OCI-LY3 (cell line): ENCODE data around the gene DPCD.

Source experiments
- H2AFZ ChIP-seq: fragments of 200-600, 300-600 bp; shearing (Covaris generic); 2 replicates; pipeline ENCODE4 v1.6.0; 2014; ENCODE audit warnings: antibody characterized with exemption, low read depth, low read length
- H3K27ac ChIP-seq: fragments of 200-600, 300-600 bp; sonication (generic); 2 replicates; pipeline ENCODE4 v1.5.1; 2014; ENCODE audit warnings: mild to moderate bottlenecking, low read length, moderate library complexity, mixed read lengths
- H3K27me3 ChIP-seq: fragments of 200-600, 300-600 bp; sonication (generic); 2 replicates; pipeline ENCODE4 v1.6.1; 2014; ENCODE audit warnings: low read depth, low read length, mixed read lengths
- H3K36me3 ChIP-seq: fragments of 200-600, 300-600 bp; sonication (generic); replicated peaks from 2 replicates; pipeline ENCODE3; 2014; ENCODE audit warnings: low read depth, low read length, mixed read lengths
- H3K4me1 ChIP-seq: fragments of 300-600, 200-600 bp; sonication (generic); 2 replicates; pipeline ENCODE4 v1.6.1; 2014; ENCODE audit warnings: low read length, mixed read lengths
- H3K4me2 ChIP-seq: fragments of 200-600, 300-600 bp; sonication (generic); 2 replicates; pipeline ENCODE4 v1.6.1; 2014; ENCODE audit warnings: low read length, mixed read lengths
- H3K4me3 ChIP-seq: fragments of 300-600, 200-600 bp; sonication (generic); 2 replicates; pipeline ENCODE4 v1.5.1; 2014; ENCODE audit warnings: antibody characterized with exemption, mild to moderate bottlenecking, low read length, moderate library complexity
- H3K79me2 ChIP-seq: fragments of 300-600, 200-600 bp; shearing (Covaris generic); 2 replicates; pipeline ENCODE4 v1.6.1; 2014; ENCODE audit warnings: mild to moderate bottlenecking, low read length, mixed read lengths
- H3K9ac ChIP-seq: fragments of 300-600, 200-600 bp; shearing (Covaris generic); 2 replicates; pipeline ENCODE4 v1.6.0; 2014; ENCODE audit warnings: mild to moderate bottlenecking, low read length, moderate library complexity
- H3K9me3 ChIP-seq: fragments of 200-600, 300-600 bp; shearing (Covaris generic); 2 replicates; pipeline ENCODE4 v1.6.1; 2014; ENCODE audit warnings: low read length, mixed read lengths; ENCODE audit not compliant: insufficient read depth
- H4K20me1 ChIP-seq: fragments of 200-600, 300-600 bp; sonication (generic); 2 replicates; pipeline ENCODE4 v1.6.1; 2016; ENCODE audit warnings: low read length, mixed read lengths; ENCODE audit not compliant: insufficient read depth
- CTCF ChIP-seq: fragments of 200-600, 300-600 bp; sonication (generic); IDR thresholded peaks from 2 replicates; pipeline ENCODE4 v1.5.1; 2014; ENCODE audit warnings: antibody characterized with exemption, low read length, low read depth
- EZH2phosphoT487 ChIP-seq: fragments of 200-600 bp; shearing (Covaris generic); IDR thresholded peaks from 2 replicates; pipeline ENCODE4 v1.6.1; 2018; ENCODE audit warnings: antibody characterized with exemption, mixed run types, low read depth

DPCD gene

DNA sequence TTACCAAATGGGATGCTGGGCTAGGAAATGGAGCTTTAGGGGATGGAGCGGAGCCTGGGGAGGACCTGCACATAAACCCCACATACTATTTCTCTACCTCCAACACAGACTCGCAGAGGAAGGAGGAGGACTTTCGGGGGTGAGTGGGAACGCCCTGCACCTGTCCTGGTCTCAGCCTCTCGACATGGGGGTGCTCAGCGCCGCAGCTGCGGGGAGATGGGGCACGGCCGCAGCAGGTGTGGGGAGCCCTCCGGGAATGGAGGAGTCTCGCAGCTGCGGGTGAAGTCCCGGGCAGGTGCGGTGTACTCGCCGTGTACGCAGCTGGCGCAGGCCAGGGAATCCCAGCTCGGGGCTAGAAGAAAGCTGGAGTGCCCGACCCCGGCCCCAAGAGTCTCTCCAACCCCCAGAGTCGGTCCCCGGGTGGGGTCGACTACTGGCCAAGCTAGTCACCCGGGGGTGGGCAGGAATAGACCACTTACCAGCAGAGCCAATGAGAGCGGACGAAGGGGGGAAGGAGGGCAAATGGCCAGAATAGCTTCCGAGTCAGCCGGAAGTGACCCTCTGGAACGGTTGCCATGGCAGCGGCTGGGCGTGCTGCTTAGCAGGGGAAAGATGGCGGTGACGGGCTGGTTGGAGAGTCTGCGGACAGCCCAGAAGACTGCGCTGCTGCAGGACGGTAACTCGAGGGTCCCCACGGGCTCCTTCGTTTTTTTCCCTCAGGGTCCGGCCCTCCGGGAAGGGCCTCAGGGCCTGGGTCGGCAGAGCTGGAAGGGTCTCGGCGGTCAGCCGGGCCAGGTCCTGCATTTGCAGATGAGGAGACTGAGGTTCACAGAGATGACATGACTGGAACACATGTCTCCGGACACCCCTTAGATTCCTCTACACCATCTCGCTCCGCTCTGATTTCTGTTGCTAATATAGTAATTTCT is at the start of gene DPCD, which contains the start of gene POLL:
TSS of gene DPCD (plus strand) at position 597 of the 929 bp plus-strand sequence. CDS start at position 613, 16 bp downstream.
TSS of gene POLL (minus strand) at position 533 of the 929 bp plus-strand sequence. CDS start 897 bp downstream, outside the sequence.
- Histone ChIP-seq H3K4me3 (peak within 1 kb of the TSS; percentile 98), H3K27me3 (no peaks in the 10 kb centered on the region), H3K79me2 (peaks cover 9% of the 10 kb centered on the region), H2AFZ (peak within 1 kb of the TSS; percentile 71; the same call in 1 of the 2 replicates), H3K9ac (peak within 1 kb of the TSS; percentile 75), H3K4me2 (peak within 1 kb of the TSS; percentile 91), H4K20me1 (no peaks in the 10 kb centered on the region), H3K36me3 (no peaks in the 10 kb centered on the region), H3K4me1 (peaks cover 11% of the 10 kb centered on the region), H3K9me3 (no peaks in the 10 kb centered on the region), H3K27ac (peak within 1 kb of the TSS; percentile 32)
- TF ChIP-seq CTCF (no peak), EZH2phosphoT487 (no peak)

- Histone ChIP-seq H3K27me3 (no peaks in the 10 kb centered on the region), H3K4me1 (no peaks in the 10 kb centered on the region), H3K9me3 (no peaks in the 10 kb centered on the region), H3K9ac (no peak overlapping the region), H2AFZ (no peak overlapping the region), H3K4me3 (no peak overlapping the region), H3K36me3 (no peaks in the 10 kb centered on the region), H4K20me1 (no peaks in the 10 kb centered on the region), H3K79me2 (no peaks in the 10 kb centered on the region), H3K4me2 (no peak overlapping the region), H3K27ac (no peak overlapping the region)
- no peak for TF ChIP-seq EZH2phosphoT487
Observed at GRCh38 chr10:101538446-101538845, 49.7 kb upstream of the DPCD start.

DNA sequence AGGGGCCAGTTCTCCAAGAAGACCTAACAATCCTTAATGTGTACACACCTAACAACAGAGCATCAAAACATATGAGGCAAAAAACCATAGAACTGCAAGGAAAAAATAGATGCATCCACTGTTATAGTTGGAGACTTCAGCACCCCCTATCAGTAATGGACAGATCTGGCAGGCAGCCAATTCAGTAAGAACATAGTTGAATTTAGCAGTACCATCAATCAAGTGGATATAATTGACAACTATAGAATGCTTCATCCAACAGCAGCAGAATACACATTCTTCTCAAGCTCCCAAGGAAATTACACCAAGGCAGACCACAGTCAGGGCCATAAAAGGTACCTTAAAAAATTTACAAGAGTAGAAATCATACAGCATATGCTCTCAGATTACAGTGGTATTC is 42.2 kb upstream of the DPCD start:
- H3K4me3 ChIP-seq = no peak overlapping the region
- H3K9me3 ChIP-seq = no peaks in the 10 kb centered on the region
- H3K27me3 ChIP-seq = no peaks in the 10 kb centered on the region
- H3K4me2 ChIP-seq = no peak overlapping the region
- no peaks in the 10 kb centered on the region for H3K4me1 ChIP-seq
- H3K9ac ChIP-seq = no peak overlapping the region
- no peak overlapping the region for H3K27ac ChIP-seq
- no peak overlapping the region for H2AFZ ChIP-seq
- H3K79me2 ChIP-seq = no peaks in the 10 kb centered on the region
- no peaks in the 10 kb centered on the region for H4K20me1 ChIP-seq
- H3K36me3 ChIP-seq = no peaks in the 10 kb centered on the region
- no peak for TF ChIP-seq CTCF
- no peak for TF ChIP-seq EZH2phosphoT487

DNA sequence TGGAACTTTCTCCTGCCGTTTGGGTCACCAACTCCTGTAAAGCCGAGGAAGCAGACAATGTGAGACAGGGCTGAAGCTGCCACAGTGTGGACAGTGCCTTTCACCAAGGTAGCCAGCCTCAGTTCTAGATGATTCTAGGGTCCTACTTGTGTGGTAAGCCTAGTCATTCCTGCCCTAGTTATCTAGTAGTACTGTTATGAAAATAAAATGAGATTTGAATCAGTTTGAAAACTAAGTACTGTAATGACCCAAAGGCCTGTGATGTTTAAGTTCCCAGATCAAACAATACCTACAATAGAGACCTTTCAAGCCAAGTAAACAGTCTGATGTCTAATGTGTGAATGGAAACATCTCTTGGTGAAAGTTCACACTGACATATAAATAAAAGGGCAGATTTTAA is 37.2 kb upstream of the DPCD start:
- TF ChIP-seq EZH2phosphoT487 = no peak
- no peak for TF ChIP-seq CTCF
- H3K79me2 ChIP-seq = no peaks in the 10 kb centered on the region
- H3K4me2 ChIP-seq = no peak overlapping the region
- no peaks in the 10 kb centered on the region for H3K4me1 ChIP-seq
- H3K9ac ChIP-seq = no peak overlapping the region
- H2AFZ ChIP-seq = no peak overlapping the region
- no peaks in the 10 kb centered on the region for H3K36me3 ChIP-seq
- no peak overlapping the region for H3K4me3 ChIP-seq
- no peaks in the 10 kb centered on the region for H3K9me3 ChIP-seq
- H3K27ac ChIP-seq = no peak overlapping the region
- no peaks in the 10 kb centered on the region for H4K20me1 ChIP-seq
- H3K27me3 ChIP-seq = no peaks in the 10 kb centered on the region
